Forelimb muscle (tissue), 1 donor: Measurements from ENCODE around the gene MCMBP. TPM values are rescaled to one million over a fixed set of nuclear protein-coding genes. Genes with fewer than 3 reads are reported as not detected.

Experiments
- DNase-seq: peaks from one replicate; pipeline ENCODE4 v3.0.0-alpha.2; 2013; ENCODE audit warnings: low read depth
- polyA plus RNA-seq: library from polyadenylated mRNA; unstranded; fragments of 120-200 nt; gene quantifications from one replicate; pipeline ENCODE4 v1.2.1, GENCODE V29; 2013; ENCODE audit not compliant: insufficient read length

The MCMBP gene
- polyA plus RNA-seq, 1 donor = 33.6 TPM

GRCh38 chr10:119783665-119784027 is 89.0 kb downstream of the MCMBP start:
- no peak for DNase-seq

DNA sequence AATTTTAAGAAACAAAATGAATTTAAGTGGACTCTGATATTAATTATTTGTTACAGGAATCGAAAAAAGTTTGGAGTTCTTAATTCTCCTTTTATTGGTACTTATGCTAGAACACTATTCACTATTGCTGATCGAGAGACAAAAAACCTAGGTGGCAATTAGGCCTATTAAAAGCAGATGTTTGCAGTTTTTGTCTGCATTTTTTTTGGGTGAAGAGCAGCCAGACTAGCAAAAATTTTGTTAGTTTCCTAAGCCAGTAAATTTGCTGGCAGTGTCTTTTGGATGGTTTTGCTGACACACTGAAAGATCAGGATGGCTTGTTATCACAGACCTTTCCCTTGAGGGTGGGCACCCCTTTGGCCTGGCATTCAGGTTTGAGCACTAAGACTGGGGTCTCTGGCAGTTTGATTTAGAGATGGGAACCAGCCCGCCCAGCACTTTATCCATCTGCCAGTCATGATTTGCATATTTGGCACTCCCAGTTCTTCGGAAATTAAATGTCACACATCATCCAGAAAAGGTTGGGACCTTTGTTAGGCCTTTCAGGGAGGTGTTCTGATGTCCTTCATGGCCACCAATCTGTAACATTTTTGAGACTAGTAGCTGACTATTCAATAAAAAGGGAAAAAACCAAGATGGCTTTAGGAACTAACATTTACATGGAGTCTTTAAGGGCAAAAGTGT is 89.5 kb downstream of the MCMBP start:
- DNase-seq = no peak

DNA sequence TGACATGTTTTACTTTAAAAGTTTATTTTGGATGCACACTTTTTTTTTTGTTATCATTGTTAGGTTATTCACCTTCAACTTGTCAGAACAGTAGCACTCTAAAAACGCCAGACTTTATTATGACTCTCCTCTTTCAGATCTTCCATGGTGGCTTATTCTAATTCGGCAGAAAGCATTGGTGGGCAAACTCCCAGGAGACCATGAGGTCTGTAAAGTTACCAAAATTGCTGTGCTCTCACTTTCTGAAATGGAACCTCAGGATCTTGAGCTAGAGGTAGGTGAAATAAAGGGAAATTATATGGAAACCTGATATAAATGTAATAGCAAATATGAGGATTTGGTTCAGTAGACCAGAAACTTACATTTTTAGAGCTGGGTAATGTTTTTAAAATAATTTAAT is 91.1 kb downstream of the MCMBP start:
- no peak for DNase-seq

- no peak for DNase-seq
Measured at GRCh38 chr10:119780879-119781480, 91.7 kb downstream of the MCMBP start.

Other genes starting within 250 kb of the MCMBP start
- 42.6 TPM for gene BAG3, start 221.5 kb downstream of the MCMBP start, polyA plus RNA-seq
- gene INPP5F, start 146.8 kb downstream of the MCMBP start, polyA plus RNA-seq = 15.6 TPM
- gene SEC23IP, start 19.9 kb upstream of the MCMBP start, polyA plus RNA-seq = 37.5 TPM